SK-N-DZ (cell line): ENCODE measurements around the gene CRYBG1.

Experiments used
- DNase-seq: peaks from one replicate; pipeline ENCODE4 v3.0.0-alpha.2; 2015; ENCODE audit warnings: low spot score

Gene CRYBG1

DNA sequence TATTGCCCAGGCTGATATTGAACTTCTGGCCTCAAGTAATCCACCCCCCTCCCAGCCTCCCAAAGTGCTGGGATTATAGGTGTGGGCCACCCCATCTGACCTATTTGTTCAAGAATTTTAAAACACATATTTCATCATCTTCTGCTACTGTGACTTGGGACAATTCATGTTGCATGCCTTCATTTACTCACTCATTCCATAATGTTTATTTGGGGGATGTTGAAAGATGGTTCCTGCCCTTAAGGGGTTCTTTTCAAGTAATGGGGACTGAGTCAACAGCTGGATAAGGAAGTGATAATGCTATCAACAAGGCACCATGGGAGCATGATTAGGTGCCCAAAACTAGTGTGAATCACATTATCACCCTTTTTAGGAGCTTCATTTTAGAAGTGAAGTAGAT is 62.0 kb downstream of the CRYBG1 start:
- DNase-seq: no peak

DNA sequence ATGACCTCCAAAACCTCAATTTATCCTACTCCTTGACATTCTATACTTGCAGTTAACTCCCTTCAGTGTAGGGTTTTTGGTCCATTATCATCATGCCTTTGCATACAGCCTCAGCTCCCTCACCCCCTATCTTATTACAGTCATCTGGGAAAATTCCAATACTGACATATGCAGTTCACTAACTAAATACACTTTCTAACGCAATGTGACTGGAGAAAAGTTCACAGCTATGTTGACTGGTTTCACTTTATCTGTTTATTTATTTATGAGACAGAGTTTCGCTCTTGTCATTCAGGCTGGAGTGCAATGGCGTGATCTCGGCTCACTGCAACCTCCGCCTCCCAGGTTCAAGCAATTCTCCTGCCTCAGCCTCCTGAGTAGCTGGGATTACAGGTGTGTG is 64.9 kb downstream of the CRYBG1 start:
- no peak for DNase-seq

DNA sequence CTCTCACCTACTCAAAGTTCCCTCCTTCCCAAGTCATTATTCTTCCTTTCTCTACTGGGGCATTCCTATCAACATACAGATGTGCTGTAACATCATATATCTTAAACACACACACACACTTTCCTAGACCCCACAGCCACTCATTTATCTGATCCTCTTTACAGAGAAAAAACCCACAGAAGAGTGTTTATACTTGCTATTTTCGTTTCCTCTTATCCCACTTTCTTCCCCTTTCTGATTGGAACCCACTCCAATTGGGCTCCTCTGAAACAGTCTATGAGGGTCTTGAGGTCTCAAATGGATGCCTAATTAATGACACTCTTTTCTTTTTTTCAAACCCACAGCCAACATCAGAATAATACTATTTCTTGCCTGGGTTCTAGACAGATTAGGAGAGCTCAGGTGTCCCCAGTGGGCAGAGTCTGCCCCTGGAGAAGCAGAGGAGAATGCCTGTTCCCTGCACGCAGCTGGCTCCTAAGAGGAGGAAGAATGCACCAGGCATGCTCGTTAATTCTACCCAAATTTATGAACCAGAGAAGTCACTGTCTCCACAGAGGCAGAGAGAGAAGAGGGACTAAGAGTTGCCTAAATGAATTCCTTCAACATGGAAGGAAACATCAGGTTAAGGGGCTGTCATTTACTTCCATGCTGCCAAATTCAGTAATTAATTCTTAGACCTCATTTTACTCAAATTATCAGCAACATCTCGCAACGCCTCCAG is 65.9 kb downstream of the CRYBG1 start:
- DNase-seq: no peak

DNA sequence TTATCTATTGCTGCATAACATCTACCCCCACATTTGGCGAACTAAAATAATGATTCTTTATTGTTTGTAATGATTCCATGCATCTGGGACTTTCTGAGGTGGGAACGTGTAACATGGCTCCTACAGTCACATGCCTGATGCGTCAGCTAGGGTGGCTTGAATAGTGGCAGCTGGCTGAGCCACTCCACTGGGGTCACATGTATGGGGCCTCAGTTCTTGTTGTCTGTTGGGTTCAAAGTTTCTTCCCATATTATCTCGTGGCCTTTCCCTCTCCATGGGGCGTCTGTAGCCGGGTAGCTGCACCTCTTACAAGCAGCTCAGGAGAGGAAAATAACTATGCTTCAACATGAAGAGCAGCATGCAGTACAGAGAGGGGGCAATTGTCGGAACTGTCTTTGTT is 69.9 kb downstream of the CRYBG1 start:
- no peak for DNase-seq

DNA sequence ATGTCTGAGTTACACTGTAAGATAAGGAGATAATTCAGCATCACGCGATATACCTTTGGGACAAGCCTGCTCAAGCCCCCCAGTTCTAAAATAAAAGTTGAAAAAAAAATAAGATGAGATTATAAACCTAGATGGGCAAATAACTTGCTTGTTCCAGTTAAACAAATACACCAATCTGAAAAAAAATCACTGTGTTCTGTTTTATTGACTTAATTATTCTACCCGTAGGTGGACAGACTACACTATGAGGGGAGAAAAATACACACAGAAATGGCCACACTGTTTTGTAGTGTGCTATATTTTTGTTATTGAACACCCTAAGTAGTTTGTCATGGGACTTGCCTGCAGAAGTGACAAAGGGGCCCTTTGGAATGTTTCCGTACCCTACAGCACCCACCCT is 70.9 kb downstream of the CRYBG1 start:
- no peak for DNase-seq

DNA sequence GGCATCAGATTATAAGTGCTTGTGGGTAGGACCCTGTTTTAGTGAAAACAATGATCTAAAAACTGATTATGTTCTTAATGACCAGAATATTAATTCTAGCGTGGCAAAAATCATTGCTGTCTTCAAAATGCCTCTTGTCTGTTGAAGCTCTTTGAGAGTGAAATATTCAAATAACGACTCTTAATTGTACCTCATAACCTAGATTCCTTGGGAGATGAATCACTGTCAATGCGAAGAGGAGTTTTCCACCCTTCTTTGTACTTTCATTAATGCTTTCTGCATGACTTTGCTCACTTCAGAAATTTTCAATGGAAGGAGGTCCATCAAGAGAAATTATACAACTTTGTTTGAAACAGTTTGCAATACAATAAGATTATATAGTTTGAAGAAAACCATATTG is 71.5 kb downstream of the CRYBG1 start:
- no peak for DNase-seq

DNA sequence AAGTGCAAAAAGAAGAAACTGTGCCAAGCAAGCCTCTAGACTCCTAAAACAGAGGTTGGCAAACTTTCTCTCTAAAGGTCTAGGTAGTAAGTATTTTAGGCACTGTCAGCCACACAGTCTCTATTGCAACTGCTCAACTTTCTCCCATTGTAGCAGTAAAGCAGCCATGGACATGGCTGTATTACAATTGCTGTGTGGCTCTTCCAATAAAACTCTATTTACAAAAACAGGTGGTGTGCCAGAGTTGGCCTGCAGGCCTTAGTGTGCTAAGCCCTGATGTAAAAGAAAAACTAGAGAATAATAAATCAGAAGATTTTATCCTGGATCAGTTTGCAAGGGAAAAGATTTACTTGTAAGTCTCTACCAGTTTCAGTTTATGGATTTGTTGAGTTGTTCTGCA is 74.0 kb downstream of the CRYBG1 start:
- DNase-seq: no peak

DNA sequence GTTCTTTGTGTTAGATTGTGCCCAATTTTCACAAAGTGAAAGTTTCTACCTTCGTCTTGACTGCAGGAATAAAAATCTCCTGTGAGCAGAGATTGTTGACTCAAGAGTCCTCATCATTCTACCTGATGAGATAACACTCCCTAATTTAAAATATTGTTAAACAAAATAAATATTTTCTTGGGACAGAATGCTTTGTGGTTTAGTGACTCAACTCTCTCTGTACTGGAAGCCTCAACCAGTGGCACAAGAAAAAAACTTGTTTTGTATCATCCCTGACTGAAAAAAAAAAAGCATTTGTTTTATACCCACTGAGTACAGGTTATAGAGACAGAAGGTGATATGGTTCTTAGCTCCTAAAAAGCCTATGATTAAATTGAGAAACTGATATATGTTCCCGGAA is 78.9 kb downstream of the CRYBG1 start:
- DNase-seq: no peak

DNA sequence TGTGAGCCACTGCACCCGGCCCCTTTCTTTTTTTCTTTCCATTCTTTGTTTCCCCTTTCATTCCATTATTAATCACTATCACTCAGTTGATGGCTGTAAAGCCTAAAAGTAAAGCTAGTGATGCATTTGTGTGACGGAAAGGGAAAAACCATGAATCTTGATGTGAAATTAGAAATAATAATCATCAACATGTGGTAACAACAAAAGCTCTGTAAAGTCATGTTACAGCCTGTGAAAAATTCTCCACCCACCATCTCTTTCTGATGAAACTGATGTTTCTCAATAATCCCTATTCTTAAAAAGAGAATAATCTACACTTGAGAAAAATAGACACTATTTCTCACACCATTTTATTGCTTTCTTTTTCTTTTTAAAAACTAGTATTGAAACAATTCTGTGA is 80.0 kb downstream of the CRYBG1 start:
- no peak for DNase-seq

DNA sequence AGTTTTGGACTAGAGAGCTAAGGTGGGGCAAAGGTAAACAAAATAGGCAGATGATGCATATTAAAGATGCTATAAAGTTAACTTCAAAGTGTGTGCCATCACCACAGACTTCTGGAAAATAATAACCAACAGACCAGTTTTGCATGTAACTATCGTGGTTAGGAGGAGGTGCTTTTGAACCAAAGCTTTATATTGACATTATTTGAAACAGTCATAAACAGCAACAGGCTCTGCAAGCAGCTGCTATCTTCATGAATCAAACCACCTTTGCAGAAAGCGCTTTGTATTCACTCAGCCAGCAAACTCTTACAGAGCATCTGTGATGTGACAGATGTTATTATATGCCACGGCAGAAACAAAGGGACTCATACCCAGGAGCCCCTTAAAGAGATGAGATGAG is 81.9 kb downstream of the CRYBG1 start:
- DNase-seq: no peak

DNA sequence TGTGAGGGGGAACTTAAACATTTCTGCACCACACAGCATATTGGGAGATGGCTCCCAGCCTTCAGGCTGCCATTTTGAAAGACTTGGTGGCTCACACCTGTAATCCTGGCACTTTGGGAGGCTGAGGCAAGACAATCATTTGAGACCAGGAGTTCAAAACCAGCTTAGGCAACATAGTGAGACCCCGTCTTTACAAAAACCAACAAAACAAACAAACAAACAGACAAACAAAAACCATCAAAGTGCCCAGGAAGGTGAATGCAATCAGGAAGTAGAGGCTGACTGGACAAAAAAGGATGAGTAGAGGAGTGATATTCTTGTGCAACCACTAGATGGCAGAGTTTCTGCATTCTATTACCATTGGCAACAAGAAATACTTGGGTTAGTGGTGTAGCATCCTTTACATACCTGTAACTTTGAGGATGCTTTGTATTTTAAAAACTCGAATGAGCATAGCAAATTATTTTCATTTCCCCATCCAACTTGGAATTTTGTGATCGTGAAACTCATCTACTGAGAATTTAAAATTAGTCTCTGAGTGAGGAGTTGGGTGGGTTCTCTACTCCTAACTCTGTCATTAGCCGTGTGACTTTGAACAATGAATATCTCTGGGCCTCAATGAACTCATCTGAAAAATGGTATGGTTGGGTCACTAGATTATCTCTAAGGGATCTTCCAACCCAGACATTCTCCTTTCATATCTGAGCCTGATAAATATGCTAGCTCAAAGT is 84.4 kb downstream of the CRYBG1 start:
- DNase-seq: peak; percentile 63

DNA sequence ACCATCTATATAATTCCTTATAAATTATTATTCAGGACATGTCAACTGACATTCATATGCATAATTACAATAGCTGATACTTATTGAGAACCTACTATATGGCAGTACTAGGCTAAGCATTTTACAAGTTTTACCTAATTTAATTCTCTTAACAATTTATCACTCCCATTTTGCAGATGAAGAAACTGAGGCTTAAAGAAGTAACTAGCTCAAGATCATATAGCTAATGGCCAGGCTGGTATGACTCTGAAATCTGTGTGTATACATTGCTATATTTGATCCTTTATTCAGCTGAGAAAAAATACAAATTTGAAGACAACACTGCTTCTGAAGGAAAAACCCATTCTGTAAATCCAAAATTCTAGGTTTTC is 85.0 kb downstream of the CRYBG1 start:
- DNase-seq: no peak

DNA sequence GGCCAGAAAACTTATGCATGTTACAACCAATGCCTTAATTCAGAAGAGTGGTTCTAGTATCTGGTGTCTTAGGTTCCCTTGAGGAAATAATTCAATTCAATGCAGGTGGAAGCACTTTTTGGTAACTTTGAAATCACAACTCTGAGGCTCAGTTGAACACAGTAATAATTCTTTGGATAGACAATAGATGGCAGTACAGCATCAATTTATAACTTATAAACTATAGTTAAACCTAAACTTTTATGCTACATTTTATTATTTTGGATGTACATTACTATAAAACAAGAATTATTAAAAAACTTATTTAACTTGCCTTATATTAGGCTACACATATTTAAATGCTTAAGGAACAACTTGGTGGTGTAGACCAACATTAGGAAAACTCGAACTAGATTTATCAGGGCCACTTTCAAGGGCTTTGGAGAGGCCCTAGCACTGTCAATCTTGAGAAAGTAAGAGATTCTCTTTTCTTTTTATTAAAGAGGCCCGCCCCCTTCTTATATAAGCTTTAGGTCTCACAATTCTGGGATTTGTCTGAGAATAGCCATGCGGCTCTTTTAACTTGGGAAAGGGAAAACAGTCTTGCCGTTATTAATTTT is 85.9 kb downstream of the CRYBG1 start:
- no peak for DNase-seq

DNA sequence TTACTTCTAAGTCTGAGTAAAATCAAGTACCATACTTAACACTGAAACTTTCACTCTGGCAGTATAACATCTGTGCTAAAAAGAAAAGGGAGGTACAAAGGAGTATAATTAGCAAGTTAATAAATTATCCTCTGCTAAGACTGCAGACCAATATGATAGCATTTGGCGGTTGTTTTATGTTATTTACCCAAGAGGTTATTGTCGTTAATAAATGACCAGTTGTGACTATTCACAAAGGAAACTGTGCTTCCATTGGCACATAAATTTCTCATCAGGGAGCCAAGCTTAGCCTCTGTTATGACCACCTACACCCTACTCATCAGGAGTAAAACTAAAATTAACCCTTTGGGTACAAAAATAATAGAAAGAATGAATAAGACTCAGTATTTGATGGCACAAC is 86.5 kb downstream of the CRYBG1 start:
- no peak for DNase-seq

DNA sequence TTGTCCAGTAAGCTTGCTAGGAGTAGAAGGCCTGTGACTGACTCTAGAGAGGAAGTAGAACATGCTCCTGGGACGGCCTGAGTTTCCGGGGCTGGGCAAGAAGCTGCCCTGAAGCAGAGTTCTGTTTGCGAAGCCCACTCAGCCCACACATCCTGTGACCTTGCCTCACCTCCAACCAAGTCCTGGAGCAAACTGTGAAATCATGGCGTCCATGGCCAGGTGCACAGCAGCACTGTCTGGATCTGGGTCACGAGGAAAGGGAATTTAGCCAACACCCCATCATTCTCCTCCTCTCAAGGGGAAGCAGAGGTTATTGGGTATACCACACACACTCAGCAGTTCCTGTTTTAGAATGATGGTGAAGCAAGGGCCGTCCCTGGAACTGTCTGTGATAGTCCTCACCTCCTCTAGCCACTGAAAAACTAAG is 87.5 kb downstream of the CRYBG1 start:
- no peak for DNase-seq

DNA sequence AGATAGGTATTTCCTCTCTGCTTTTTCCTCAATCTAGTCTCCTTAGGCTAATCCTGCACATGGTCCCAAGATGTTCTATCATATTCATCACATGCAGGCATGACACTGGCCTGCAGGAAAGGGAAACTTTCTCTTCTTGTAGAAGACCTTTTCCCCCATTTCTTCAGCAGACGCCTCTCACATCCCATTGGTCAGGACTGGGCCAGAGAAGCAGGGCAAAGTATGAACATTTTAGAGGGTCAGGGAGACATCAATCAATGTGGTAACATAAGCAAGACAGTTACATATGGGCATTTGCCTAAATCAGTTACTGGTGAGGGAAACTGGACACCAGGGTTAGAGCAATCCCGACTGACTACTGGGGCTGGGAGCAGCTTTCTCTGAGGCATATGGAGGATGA is 90.1 kb downstream of the CRYBG1 start:
- DNase-seq: no peak

DNA sequence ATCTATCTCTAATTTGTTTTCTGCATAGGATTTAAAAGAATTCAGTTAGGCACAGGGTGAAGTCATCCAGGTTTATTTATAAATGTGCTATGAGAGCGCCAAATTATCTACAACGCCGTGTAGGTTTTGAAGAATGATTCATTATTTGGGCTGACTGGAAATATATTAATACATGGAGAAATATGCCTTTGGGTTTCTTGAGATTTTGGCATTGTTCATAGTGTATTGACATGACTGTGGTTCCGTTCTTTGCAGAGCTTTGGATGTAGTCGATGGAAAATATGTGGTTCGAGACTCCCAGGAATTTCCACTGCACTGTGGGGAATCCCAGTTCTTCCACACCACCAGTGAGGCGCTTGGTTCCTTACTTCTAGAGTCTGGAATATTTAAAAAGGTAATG is 90.9 kb downstream of the CRYBG1 start:
- DNase-seq: no peak

DNA sequence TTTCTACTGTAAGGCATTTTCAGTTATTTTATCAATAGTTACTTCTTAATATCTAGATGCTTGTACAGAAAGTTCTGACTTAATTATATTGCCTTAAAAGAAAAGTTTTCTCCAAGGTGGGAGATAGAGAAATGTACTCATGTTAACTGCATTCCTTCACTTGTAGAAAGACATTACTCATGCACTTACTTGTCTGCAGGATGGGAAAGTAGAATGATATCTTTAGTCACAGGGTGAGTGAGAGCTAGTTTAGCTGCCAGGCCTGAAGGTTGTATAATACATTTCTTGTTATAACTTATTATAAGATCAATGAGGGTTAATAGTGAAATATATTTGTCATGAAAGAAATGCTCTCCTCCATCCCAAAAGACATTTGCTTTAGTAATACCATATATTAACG is 92.1 kb downstream of the CRYBG1 start:
- DNase-seq: no peak

DNA sequence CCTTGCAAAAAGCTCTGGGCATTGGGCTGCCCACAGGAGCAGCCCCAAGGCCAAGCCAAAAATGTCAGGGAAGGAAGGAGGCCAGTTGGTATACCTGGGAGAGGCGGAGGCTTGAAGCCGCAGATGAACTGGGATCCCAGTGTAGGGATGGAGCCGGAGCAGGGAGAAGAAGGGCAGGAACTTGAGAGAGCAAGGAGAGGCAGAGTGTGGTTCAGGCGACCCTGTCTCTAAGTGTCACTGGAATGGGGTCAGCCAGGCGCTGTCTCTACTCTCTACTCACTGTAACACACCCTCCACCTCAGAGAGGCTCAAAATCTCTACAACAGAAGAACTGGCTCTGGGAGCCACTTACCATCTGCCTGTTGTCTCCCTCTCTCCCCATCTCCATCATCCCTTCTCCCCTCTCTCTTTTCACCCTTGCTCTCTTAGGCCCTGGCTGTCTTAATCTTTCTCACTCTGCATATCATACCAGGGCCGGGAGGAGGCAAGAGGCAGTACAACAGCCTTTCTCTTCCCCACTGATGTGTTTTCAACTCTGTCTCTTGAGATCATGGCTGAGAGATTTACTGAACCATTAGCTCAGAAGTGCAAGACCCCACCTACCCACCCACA is 93.3 kb downstream of the CRYBG1 start:
- DNase-seq: no peak

DNA sequence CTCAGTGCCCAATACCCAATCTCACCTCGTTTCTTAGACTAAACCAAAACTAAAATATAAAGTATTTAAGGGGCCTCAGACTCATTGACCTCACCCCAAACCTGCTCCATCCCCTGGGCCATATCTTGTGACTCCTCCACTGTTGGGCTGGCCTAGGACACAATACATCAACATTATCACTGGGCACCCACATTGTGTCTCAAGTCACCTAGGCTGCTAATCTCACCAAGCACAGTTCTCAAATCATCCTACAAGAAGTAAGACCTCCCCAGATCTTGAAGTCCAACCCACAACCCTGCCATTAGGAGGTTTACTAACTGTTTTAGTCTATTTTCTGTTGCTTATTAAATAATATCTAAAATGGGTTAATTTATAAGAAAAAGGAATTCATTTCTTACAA is 96.2 kb downstream of the CRYBG1 start:
- DNase-seq: no peak

DNA sequence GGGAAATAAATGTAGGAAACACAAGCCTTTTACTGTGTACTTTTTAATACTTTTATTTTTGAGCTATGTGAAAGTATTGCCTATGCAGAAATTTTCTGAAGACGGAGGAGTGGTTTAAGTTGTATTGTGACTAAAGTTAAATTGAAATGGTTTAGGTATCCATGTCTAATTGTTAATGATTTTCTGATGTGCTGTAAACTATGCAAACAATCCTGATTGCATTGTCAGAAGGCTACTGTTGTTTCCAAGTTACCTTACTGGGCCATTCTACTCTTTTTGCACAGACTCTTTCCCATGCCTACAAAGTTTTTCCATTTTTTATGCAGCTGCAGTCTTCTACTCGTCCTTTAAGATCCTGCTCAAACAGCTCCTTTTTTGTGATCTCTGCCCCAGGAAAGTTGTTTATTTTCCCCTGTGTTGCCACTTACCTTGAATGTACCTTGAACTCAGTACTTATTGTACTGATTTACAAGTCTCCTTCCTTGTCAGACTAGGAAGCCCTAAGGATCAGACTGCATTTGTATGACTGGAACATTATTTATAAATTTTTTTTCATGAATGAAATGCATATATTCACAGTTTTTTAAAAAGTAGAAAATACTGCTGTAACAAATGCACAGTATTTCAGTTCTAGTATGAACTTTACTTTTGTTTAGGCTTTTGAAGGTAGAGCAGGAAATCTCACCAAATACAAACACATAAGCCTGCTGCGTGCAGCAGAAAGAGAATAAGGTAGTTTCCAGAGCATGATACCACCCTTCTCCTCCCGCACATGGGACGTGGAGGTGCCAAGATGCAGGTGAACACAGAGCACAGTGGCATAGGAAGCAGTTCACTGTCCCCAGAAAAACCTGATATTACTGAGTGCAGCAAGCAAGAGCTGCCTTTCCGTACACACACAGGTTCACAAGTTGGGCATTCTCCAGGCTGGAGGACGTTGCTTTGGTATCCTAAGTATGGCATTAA is 97.8 kb downstream of the CRYBG1 start:
- DNase-seq: no peak

DNA sequence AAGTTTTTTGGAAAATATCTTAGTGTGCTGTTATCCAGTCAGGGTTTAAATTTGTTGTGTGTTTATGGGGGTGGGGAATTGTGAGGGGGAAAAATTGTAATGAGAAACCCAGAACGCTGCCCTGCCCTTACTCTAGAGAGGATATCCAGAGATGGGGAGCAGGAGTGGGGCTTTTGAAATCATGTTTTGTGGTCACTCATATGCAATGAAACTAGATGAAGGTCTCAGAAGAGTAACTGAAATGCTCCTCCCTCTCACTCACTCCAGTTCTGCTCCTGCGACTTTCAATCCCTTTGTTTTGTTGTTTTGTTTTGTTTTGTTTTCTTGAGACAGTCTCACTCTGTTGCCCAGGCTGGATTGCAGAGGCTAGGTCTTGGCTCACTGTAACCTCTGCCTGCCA is 100.0 kb downstream of the CRYBG1 start:
- no peak for DNase-seq
